Stimulated activated CD4-positive, alpha-beta T cell treated with anti-CD3 and anti-CD28 coated beads, Interleukin-4, amount 100 ng/mL, for 1 hour (primary cell): ENCODE measurements around the gene WDR55.
A peak's percentile ranks its signal among the peaks of the same experiment; 100 is the strongest.
"Not testable (repeated sequence)": the region's sequence is repeated elsewhere in the genome, so short reads cannot be mapped to it uniquely, and the experiment has no call there.

ENCODE experiments used
- DNase-seq: peaks from one replicate; pipeline ENCODE4 v3.0.0-alpha.2; 2020

Gene WDR55

DNA sequence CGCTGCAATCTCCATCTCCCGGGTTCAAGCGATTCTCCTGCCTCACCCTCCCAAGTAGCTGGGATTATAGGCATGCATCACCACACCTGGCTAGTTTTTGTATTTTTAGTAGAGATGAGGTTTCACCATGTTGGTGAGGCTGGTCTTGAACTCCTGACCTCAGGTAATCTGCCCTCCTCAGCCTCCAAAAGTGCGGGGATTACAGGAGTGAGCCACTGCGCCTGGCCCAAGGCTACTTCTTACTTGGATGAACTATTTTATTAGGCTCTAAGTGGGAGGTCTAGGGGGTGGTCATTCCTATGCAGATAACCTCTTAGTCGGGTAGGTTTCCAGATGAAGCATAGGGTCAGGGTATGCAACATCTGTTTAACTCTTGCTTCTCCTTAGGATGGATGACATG is 4.3 kb upstream of the WDR55 start:
- DNase-seq = not testable (repeated sequence)

DNA sequence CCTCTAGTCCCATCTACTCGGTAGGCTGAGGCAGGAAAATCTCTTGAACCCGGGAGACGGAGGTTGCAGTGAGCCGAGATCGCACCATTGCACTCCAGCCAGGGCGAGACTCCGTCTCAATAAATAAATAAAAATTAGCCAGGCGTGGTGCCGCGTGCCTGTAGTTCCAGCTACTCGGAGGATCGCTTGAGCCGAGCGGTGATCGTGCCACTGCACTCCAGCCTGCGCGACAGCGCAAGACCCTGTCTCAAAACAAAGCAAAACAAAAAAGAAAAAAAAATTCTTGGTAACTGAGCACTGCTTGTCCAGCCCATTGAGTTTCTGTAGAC is 710 bp upstream of the WDR55 start:
- no peak for DNase-seq

DNA sequence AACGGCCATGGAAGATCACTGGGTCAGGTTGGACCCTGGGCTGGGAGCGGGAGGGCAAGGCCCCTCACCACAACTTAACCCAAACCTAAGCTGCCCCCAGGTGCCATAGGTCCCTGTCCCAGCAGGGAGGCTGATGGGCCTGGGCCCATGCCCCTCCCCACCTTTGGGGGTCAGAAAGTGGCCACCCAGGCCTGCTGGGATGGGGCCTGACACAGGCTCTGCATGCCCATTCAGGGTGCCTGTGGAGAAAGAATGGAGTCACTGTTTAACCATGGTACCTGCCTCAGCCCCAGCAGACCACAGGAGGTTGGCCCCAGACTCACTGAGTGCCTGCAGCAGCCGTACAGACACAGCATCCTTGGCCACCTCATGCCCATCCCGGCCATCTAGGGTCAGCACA is 6.3 kb downstream of the WDR55 start:
- not testable (repeated sequence) for DNase-seq

DNA sequence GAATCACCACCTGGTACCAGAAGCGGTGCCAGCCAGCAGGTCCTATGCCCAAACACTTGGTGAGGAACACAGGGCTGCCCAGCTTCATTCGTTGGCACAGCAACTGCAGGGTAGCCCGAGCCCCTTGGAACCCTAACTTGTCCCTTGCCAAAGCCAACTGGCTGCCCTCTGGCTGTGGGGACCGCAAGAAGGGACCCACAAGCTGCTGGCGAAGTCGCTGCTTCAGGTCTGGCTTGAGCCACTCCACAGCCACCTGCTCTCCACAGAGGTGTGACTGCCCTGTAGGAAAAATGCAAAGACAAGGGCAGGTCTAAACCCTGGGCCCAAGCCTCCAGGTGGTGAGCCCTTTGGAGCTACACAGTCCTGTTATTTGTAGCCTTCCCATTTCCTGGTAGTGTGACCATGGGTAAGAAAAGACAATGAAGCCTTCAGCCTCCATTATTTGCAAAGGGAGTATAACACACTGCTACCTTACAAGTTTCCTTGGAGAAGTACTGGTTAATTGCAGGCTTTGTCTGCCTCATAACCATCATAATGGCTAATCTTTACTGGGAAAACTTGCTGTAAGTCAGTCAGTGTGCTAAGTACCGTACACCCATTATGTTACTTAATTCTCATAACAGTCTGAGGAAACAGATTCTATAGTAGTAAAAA is 6.9 kb downstream of the WDR55 start:
- no peak for DNase-seq

DNA sequence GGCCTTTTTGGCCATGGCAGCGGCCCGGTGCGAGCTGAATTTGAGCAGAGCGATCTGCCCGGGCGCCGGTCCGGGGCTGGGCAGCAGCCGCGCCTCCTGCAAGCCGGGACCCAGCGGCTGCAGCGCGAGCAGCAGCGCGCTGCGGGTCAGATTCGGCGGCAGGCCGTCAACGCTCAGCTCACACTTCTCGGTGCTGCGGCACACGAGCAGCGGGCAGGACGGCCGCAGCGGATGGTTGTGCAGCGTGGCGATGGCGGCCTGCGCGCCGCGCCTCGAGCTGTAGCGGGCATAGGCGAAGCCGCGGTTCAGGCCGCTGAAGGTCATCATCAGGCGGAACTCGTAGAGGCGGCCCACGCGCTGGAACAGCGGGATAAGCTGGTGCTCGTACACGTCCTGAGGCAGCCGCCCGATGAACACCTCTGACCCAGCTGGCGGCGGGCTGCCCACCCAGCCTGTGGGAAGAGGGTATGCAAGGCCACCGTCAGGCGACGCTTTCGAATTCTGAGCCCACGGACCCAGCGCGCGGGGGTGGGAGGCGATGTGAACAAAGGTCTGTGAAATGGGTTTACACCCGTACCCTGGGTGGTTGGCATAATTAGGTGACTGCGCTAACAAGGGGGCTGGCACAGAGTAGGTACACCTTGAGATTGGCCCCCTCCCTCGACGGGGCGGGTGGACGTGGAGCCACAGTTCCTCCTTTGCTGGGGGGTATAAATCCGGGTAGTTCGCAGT is 7.9 kb downstream of the WDR55 start:
- DNase-seq = peak; percentile 15

DNA sequence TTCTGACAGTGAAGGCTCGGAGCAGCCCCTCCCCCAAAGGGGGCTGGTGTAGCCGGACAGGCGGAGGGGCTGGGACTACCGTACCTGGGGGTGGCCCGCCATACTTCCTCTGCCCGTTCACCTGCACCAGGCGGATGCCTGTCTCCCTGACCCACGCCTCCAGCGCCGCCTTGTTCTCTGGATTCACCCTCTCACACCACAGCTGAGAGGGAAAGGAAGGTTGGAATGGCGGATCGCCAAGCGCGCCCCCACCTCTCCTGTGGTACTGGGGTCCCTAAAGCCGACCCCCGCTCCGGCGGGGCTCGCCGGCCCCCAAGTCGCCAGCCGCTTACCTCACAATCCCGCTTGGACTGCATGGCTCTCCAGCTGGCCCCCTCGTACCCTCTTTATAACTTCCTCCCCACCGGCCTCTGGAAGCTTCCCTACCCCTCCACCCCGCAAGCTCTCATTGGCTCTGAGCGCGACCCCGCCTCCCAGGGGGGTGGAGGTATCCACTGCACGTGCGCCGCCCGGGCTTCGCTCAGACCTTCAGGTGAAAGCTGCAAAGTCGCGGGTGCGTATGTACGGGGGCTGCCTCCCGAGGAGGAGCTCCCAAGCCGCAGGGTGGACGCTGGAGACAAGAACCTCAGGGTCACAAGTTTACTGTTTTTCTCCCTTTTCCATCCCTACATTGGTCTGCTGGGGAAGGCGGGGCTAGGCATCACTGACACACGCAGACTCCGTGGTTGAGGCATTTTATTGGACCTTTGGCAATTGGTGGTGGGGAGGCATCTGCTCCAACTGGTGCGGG is 8.7 kb downstream of the WDR55 start, which contains the start of gene DND1:
TSS of gene DND1 (minus strand) at position 390 of the 790 bp plus-strand sequence. CDS start at position 356, 34 bp downstream.
- no peak for DNase-seq

DNA sequence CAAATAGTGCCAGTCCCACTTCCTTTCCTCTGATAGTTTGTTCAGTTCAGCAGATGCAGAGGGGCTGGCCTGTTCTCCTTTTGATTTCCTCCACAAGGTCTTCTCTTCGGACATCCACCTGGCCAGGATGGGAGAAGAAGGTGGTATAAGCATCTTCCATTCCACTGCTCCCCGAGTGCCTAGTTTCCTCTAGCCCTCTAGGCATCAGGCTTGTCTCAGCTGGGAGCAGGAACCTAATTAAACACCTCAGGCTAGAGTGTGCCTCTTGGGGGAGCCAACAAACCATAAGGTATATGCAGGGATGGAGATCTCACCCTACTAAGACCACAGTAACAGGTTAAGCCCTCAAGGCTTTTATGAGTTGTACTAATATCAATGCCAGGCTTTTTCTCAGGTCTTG is 9.5 kb downstream of the WDR55 start:
- no peak for DNase-seq

DNA sequence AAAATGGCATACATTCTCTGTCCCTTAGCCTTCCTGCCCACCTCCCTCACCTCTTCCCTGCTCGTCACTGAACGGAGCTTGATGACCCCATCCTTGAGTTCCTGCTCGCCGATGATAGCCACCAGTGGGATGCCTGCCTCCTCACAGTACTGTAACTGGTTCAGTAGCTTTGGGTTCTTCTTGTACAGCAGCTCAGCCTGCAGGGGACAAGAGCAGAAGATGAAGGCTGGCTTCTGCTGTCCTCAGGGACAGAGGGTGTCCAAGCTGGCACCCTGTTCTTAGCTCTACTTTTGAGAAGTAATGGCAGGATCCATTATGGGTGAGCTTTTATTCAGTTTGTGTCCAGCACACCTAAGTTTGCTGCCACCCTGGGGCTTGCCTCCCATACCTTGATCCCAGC is 9.9 kb downstream of the WDR55 start:
- no peak for DNase-seq

DNA sequence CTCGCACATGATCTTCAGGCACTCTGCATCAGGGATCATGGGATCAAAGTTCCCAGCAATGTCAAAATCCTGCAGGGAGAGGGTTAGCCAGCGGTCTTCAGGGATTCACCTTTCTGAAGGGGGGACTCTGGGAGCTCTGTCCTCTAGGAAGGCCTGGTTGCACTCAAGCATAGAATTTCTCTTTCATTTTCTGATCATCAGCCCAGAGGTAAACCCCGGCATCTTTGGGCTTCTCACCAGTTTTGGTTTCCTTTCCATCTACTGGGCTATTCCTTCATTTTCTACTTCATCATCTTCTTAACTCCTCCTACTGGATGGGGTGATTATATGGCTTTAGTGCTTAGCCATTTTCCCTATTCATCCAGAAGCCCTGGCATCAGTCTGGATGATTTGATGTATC is 13.2 kb downstream of the WDR55 start:
- DNase-seq = no peak

DNA sequence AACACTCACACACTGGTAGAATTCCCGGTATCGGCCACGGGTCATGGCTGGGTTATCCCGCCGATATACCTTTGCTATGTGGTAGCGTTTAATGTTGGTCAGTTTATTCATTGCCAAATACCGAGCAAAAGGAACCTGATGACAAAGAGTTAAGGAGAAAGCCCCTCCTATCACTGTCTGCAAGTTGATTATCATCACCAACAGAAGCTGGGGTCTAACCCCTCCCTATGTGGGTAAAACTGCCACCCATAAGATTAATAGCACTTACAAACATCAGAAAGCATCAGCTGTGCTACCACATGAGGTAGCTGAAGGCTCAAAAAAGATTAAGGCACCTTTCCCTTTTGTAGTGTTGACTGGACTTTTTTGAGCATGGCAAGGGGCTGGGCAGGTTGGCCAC is 14.3 kb downstream of the WDR55 start:
- no peak for DNase-seq

DNA sequence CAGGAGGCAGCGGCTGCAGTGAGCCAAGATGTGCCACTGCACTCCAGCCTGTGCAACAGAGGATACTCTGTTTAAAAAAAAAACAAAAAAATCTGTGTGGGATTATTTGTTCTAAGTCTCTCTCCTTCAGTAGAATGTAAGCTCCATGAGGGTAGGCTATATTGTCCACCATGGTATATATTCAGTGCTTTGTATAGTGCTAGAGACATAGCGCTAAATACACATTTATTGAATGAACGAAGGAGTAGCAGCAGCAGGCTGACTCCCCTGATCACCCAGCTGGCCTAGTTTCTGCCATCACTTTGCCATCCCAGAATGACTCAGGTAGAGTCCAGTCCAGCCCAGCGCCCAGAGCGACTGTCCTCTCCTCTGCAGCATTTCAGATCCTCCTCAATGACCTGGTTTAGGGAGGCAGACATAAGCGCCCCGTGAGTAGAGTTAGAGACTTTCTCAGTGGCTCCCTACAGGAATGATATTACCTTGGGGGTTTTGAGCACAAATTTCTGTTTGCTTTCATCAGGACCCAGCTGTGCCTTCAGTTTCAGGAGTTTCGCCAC is 25.8 kb downstream of the WDR55 start:
- no peak for DNase-seq

DNA sequence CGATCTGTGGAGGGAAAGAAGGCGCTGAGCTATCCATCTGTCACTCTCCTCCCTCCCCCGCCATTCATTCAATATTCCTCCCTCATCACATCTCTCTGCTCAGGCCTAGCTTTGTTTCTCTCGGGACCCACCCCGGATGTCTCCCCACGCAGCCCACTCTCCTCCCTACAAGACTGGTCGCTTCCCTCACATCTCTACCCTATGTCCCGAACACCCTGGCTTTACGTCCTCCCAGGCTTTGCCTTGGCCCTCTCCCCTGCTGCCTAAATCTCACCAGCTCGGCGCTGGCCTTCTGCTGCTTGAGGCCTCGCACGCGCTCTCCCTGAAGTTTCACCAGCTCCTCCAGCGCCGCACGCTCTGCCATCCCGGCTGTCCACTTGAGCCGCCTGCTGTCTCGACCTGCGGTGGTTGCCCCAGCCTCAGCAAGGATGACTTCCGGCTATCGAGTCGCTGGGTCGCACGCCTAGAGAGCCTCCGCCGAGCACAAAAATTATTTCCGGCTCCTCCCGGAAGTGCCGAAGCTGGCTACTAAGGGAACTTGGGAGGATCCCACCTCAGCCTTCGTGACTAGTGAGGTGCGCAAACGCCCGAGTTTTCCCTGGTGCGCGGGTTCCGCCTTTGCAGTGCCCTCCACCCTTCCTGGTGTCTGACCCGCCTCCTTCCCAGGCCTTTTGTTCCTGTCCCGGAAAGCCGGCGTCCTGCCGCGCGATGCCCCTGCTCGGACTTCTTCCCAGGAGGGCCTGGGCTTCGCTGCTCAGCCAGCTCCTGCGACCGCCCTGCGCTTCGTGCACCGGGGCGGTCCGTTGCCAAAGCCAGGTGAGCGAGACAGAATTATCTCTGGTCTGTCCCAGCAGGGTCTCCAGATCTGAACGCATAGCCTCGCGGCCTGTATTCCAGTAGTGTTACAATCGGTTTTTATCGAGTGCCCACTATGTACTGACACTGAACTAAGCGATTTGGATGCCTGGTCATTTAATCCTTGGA is 26.5 kb downstream of the WDR55 start, which contains the start of the genes HARS1 and HARS2:
TSS of gene HARS1 (minus strand) at position 430 of the 984 bp plus-strand sequence. CDS start at position 364, 66 bp downstream.
TSS of gene HARS2 (plus strand) at position 515 of the 984 bp plus-strand sequence. CDS start at position 709, 194 bp downstream.
- peak; percentile 82 for DNase-seq

DNA sequence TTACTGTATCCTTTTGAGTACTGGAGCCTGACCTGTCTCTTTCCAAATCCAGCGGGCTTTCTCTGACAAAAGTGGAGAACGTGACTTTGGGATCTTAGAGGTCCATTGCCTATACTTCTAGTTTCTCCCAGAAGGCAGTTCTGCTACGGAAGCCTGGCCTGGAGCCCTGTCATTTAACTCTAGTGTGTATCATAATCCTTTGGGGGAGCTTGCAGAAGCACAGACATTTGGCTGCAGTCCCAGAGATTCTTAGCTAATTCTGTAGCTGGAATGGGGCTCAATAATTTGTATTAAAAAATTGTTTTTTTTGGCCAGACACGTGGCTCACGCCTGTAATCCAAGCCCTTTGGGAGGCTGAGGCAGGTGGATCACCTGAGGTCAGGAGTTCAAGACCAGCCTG is 29.6 kb downstream of the WDR55 start:
- no peak for DNase-seq

DNA sequence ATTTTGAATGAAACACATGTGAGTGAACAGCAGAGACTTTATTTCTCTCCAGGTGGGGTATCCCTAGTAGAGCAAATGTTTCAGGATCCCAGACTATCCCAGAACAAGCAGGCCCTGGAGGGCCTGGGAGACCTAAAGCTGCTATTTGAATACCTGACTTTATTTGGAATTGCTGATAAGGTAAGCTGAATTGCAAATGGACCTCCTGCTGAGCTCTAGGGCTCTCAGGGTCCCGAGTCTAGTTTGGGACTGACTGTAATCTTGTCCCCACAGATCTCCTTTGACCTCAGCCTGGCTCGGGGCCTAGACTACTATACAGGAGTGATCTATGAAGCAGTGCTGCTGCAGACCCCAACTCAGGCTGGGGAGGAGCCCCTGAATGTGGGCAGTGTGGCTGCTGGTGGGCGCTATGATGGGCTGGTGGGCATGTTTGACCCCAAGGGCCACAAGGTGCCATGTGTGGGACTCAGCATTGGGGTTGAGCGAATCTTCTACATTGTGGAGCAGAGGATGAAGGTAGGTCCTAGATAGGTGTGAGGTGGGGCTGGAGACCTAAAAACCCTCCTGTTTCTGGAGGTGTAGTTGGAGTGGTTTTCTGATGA is 32.3 kb downstream of the WDR55 start:
- DNase-seq = no peak

DNA sequence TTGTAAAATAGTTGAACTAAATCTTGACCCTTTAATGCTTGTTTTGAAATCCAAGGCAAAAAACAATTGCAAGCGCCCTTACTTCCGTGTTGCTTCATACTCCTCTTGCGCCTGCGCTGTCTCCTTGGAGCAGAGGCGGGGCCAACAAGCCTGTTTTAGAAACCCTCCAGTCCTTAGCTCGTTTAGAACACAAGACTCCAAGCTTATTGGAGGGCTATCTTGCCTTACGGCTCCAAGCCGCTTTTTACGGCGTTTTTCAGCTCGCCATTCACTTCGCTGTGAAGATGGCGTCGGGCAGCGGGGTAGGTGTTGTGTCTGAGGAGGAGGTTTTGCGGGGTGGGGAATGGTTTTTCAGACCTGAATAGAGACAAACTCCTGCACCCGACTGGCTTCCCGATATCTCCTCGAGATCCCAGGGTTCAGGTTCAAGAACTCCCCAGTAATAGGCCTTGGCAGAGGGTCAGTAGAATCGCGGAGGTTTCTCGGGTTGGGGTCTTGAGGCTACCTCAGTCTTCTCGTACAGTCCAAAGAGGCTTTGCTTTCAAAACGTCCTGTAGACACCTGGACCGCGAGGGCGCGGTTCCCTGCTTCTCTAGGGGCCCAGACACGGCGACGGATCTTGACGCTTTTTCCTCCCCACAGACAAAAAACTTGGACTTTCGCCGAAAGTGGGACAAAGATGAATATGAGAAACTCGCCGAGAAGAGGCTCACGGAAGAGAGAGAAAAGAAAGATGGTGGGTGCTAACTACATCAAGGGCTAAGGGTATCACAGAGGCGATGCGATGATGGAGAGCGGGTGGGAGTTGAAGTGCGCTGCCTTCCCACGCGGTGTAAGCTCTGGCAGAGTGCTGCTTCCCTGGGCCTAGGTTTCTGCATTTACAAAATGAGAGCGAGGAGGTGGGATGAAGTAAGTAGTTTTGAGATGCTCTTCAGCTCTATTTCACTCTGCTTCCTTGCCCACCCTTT is 35.8 kb downstream of the WDR55 start, which contains the start of gene ZMAT2:
TSS of gene ZMAT2 (plus strand) at position 271 of the 968 bp plus-strand sequence. CDS start at position 285, 14 bp downstream.
- peak; percentile 92 for DNase-seq

DNA sequence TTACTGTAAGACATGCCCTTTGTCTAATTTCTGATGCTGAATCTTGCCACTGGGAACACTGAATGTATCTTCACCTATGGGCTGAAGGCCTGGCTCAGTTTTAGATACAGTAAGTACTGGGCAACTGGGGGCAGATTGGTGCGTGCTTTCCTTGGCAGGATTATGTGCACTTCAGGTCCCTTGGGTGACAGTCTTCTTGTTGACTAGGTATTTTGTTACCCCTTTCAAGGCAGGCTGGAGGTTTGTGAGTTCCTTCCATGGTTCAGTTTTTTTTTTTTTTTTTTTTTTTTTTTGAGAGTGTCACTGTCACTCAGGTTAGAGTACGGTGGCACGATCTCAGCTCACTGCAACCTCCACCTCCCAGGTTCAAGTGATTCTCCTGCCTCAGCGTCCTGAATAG is 43.1 kb downstream of the WDR55 start:
- no peak for DNase-seq

DNA sequence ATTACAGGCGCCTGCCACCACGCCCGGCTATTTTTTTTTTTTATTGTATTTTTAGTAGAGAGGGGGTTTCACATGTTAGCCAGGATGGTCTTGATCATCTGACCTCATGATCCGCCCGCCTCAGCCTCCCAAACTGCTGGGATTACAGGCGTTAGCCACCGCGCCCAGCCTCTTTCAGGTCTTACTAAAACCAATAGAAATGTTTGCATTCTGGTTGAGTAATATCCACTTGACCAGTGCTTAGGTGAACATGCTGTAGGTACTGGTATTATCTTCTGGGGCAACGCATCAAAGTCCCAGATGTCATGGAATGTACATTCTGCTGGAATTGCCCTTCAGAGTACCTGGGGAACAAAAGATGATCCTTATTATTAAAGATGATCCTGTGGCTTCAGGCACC is 44.1 kb downstream of the WDR55 start:
- DNase-seq = not testable (repeated sequence)

DNA sequence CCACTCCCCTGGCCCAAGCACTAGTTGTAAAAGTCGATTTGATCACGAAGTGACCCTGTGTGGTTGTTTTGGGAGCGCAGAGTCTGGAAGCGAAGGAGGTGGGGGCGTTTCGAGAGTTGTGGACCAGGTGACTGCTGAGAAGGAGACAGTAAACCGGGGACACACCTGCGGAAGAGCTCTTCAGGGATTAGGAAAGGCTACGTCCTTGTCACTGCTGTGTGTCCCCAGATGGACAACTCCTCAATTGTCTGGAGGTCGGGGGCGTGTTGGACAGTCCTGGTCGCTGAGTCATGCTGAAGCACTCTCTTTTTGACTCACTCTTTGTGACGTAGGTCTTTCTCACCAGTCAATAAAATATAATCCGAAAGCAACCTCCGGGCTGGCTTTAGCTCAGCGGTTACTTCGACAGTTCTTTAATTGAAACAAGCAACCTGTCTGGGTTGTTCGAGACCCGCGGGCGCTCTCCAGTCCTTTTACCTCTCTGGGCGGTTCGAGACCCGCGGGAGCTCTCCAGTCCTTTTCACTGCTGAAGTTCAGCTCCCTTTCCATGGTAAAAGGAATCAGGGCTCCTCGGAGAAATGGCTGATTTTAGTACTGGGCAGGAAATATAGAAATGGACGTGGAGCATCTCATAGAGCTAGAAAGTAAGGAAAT is 46.3 kb downstream of the WDR55 start:
- peak; percentile 82 for DNase-seq

DNA sequence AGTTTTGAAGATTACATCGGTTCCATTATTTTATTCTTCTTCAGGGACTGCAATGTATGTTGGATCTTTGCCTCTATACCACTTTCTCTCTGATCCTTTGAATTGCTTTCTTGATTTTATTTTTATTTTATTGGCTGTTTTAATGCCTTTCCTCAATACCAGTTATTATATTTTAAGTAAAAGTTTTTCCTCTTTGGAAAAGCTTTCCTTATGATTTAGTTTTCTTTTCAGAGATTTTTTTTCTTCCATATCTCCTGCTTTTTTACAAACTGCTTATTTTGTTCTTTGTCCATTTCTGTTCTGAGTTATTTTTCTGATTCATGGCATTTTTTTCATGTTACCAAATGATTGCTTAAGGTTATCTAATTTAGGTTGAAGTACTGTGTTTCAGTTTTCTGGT is 47.1 kb downstream of the WDR55 start:
- no peak for DNase-seq
